ENCODE data around the gene DCST1. TPM values are rescaled to one million over a fixed set of nuclear protein-coding genes. Genes with fewer than 3 reads are reported as not detected.

DCST1 gene
- total RNA-seq, 1 donor from 2014 or later = not detected

DNA sequence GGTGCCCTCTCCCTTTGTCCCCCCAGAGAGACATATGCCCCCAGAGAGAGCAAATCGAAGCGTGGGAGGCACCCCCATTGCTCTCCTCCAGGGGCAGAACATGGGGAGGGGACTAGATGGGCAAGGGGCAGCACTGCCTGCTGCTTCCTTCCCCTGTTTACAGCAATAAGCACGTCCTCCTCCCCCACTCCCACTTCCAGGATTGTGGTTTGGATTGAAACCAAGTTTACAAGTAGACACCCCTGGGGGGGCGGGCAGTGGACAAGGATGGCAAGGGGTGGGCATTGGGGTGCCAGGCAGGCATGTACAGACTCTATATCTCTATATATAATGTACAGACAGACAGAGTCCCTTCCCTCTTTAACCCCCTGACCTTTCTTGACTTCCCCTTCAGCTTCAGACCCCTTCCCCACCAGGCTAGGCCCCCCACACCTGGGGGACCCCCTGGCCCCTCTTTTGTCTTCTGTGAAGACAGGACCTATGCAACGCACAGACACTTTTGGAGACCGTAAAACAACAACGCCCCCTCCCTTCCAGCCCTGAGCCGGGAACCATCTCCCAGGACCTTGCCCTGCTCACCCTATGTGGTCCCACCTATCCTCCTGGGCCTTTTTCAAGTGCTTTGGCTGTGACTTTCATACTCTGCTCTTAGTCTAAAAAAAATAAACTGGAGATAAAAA, 53.4 kb downstream of the DCST1 start:
- DNase-seq (ENCODE audit: extremely low spot score, unreplicated experiment) = no peak
- peaks cover 24% of the 10 kb centered on the region for H3K4me1 Mint-ChIP-seq (ENCODE audit: unreplicated experiment)
- TF ChIP-seq, protein P1, sequence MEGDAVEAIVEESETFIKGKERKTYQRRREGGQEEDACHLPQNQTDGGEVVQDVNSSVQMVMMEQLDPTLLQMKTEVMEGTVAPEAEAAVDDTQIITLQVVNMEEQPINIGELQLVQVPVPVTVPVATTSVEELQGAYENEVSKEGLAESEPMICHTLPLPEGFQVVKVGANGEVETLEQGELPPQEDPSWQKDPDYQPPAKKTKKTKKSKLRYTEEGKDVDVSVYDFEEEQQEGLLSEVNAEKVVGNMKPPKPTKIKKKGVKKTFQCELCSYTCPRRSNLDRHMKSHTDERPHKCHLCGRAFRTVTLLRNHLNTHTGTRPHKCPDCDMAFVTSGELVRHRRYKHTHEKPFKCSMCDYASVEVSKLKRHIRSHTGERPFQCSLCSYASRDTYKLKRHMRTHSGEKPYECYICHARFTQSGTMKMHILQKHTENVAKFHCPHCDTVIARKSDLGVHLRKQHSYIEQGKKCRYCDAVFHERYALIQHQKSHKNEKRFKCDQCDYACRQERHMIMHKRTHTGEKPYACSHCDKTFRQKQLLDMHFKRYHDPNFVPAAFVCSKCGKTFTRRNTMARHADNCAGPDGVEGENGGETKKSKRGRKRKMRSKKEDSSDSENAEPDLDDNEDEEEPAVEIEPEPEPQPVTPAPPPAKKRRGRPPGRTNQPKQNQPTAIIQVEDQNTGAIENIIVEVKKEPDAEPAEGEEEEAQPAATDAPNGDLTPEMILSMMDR (conservative IDR thresholded peaks at IDR 0.05) = no peak
- peak overlapping the region; percentile 66 for H3K4me3 Mint-ChIP-seq
- H3K27ac Mint-ChIP-seq = peak overlapping the region; percentile 34
- no peaks in the 10 kb centered on the region for H3K36me3 Mint-ChIP-seq
- no peaks in the 10 kb centered on the region for H3K9me3 Mint-ChIP-seq
- H3K27me3 Mint-ChIP-seq = peaks cover 25% of the 10 kb centered on the region

DNA sequence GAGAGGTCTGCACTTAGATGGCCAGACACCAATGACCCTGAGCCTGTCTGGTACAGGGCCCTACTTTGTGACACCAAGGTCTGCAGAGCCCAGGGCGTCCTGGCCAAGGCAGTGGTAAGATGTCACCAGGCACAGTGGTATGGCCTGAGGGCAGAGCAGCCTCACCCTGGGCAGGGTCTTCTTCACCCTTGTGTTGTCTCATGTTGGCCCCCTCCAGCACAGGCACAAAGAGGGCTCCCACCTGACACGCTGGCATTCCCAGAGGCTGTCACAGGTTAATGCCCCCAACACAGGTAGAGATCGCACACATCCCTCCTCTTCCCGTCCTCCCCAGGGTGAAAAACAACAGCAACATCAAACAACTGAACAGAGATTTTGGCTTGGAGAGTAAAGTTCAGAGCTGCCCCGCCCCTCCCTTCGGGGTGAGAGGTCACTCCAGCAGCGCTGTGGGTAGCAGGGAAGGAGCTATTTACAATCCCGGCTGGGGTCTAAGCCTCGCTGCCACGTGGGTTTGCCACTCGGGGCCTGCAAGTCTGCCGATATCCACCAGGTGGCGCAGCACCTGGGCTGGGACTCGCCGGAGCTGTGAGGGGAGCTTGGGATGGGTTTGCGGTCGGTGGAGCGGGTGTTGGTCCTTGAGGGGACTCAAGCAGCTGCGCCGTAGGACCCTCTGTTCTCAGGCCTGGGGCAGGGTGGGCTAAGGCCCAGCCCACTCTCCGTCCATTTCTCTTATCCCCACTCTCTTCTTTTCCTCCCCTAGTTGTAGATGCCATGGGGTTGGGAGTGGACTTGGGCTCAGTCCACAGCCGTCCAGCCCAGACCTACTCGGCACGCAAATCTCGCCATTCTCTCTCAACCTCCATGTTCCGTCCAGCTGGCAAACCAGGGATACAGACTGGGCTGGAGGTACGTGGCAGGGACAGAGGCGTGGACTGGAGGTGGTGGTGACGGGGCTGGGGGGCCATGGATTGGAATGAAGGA, 57.7 kb downstream of the DCST1 start:
- Mint-ChIP-seq H3K27me3 (peaks cover 4% of the 10 kb centered on the region), H3K9me3 (no peaks in the 10 kb centered on the region), H3K4me1 (ENCODE audit: unreplicated experiment) (peaks cover 36% of the 10 kb centered on the region), H3K4me3 (no peak overlapping the region), H3K27ac (no peak overlapping the region), H3K36me3 (no peaks in the 10 kb centered on the region)
- TF ChIP-seq, protein P1 (conservative IDR thresholded peaks at IDR 0.05) = peak; percentile 98
- DNase-seq (ENCODE audit: extremely low spot score, unreplicated experiment) = peak; percentile 91

DNA sequence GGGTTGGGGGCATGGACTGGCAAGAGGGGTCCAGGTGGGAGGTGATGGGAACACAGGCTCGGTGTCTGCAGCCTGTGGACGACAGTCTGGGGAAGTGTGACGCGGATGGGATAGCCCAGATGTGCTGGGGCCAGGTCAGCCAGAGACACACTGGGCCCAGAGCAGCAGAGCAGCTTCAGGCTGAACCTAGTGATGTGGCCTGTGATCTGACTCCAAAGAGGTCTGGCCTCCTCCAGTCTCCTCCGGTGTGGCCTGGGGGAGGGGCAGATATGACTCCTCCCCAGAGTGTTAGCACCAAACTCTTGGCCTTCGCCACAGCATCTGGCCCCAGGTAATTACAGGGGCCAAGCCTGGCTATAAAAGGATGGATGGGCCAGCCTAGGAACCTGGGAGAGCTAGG, 58.5 kb downstream of the DCST1 start:
- Mint-ChIP-seq H3K27me3 (peaks cover 4% of the 10 kb centered on the region), H3K9me3 (no peaks in the 10 kb centered on the region), H3K36me3 (no peaks in the 10 kb centered on the region), H3K4me1 (ENCODE audit: unreplicated experiment) (peaks cover 36% of the 10 kb centered on the region), H3K4me3 (no peak overlapping the region), H3K27ac (no peak overlapping the region)
- DNase-seq (ENCODE audit: extremely low spot score, unreplicated experiment) = no peak
- TF ChIP-seq, protein P1 (conservative IDR thresholded peaks at IDR 0.05) = no peak

DNA sequence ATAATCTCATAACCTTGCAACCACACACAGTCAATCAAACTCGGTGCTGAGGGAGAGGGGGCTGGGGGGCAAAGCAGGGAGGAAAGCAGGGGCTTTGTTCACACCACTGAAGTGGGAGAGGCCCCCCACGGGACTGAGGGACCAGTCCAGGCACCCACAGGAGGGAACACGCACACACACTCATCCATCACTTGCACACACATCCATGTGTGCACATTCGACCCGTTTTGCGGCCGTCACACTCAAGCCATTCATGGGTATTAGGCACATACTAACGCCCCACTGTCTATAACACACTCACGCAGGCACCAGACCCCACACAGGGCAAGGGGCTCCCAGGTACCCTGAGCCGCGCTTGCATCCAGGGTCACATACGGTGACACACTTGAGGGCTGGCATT, 59.0 kb downstream of the DCST1 start:
- H3K4me3 Mint-ChIP-seq = no peak overlapping the region

DNA sequence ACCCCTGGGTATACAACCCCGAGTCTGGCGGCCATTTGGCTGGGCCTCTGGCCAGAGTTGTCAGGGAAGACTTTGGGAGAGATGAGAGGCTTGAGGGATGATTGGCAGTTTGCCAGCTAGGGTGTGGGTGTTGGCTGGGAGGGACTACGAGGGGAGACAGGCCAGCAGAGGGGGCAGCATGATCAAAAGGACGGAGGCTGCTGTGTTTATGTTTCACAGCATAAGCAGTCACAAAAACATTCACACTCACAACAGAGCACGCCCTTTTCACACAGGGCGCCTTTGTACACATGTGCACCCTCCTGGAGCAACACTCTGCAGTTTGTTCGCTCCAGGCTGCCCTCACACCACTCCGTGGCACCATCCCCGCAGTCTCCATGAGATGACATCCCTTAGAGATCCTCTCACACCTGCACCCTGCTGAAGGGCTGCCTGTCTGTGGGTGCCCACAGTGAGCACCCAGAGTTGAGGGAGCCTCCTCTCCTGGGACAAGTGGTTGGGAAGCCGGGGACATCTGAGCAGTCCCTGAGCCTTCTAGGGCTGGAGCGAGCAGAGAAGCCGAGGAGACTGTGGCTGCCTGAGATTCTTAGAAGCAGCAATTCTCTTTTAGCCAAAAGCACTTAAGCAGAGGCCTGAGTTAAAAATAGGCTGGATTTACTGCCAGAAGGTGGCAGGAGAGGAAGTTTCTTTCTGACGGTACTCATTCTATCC, 60.4 kb downstream of the DCST1 start:
- peak overlapping the region; percentile 50 for H3K27ac Mint-ChIP-seq
- H3K4me1 Mint-ChIP-seq (ENCODE audit: unreplicated experiment) = peaks cover 28% of the 10 kb centered on the region
- H3K36me3 Mint-ChIP-seq = no peaks in the 10 kb centered on the region
- H3K27me3 Mint-ChIP-seq = peaks cover 4% of the 10 kb centered on the region
- TF ChIP-seq, protein P1 (conservative IDR thresholded peaks at IDR 0.05) = peak; percentile 49
- DNase-seq (ENCODE audit: extremely low spot score, unreplicated experiment) = no peak
- no peaks in the 10 kb centered on the region for H3K9me3 Mint-ChIP-seq
- H3K4me3 Mint-ChIP-seq = peak overlapping the region; percentile 17

More for the DNA sequence above, 59.0 kb downstream of the DCST1 start:
- H3K27me3 Mint-ChIP-seq = peaks cover 4% of the 10 kb centered on the region
- H3K4me1 Mint-ChIP-seq (ENCODE audit: unreplicated experiment) = peaks cover 31% of the 10 kb centered on the region
- no peaks in the 10 kb centered on the region for H3K36me3 Mint-ChIP-seq
- H3K27ac Mint-ChIP-seq = peak overlapping the region; percentile 50
- H3K9me3 Mint-ChIP-seq = no peaks in the 10 kb centered on the region
- TF ChIP-seq, protein P1 (conservative IDR thresholded peaks at IDR 0.05) = no peak
- DNase-seq (ENCODE audit: extremely low spot score, unreplicated experiment) = no peak

Measured in type B pancreatic cell (in vitro differentiated cells).